GM12878 (cell line): ENCODE measurements around the gene MTMR1.

Experiments
- CTCF ChIP-seq, 3 experiments: IDR thresholded peaks in 2 of 3; conservative IDR thresholded peaks in 1 of 3; 2 replicates each; pipeline ENCODE4 v1.5.1; 2011; ENCODE audit warnings: low read depth in 3 of 3, low read length in 3 of 3, mild to moderate bottlenecking in 3 of 3, control low read depth in 2 of 3, moderate library complexity in 2 of 3, inconsistent platforms in 1 of 3, mixed read lengths in 1 of 3; ENCODE audit not compliant: control insufficient read depth in 2 of 3, insufficient read depth in 1 of 3; ENCODE audit errors: extremely low read depth in 1 of 3
- EZH2 ChIP-seq: IDR thresholded peaks from 2 replicates; pipeline ENCODE4 v1.6.1; 2012; ENCODE audit warnings: low read depth, mild to moderate bottlenecking, control low read depth, inconsistent platforms, low read length, borderline replicate concordance; ENCODE audit not compliant: control insufficient read depth
- FOXK2 ChIP-seq: fragments of 450-650 bp; IDR thresholded peaks from 2 replicates; pipeline ENCODE4 v1.6.1; 2017; ENCODE audit warnings: mild to moderate bottlenecking, moderate library complexity
- JUND ChIP-seq: IDR thresholded peaks from 2 replicates; pipeline ENCODE4 v1.6.1; 2012; ENCODE audit warnings: low read depth, mild to moderate bottlenecking, low read length, improper control_type of control experiment, moderate library complexity
- PKNOX1 ChIP-seq: fragments of 450-650 bp; IDR thresholded peaks from 2 replicates; pipeline ENCODE4 v1.6.1; 2016; ENCODE audit warnings: mild to moderate bottlenecking
- POLR2A ChIP-seq: IDR thresholded peaks from 2 replicates; pipeline ENCODE4 v1.6.1; 2011; ENCODE audit warnings: low read depth, mild to moderate bottlenecking, low read length
- RBBP5 ChIP-seq: fragments of 200-600 bp; sonication (generic); conservative IDR thresholded peaks from 2 replicates; pipeline ENCODE4 v1.6.1; 2016

GRCh38 chrX:150777328-150777992 is 84.3 kb downstream of the MTMR1 start:
- TF ChIP-seq EZH2: no peak
- no peak for TF ChIP-seq PKNOX1
- TF ChIP-seq FOXK2: no peak
- TF ChIP-seq CTCF (IDR thresholded peaks at IDR 0.05 in 2 of 3, conservative IDR thresholded peaks at IDR 0.05 in 1 of 3; ENCODE audit: control insufficient read depth in 2 of 3, extremely low read depth in 1 of 3, insufficient read depth in 1 of 3, low read depth in 3 of 3, low read length in 3 of 3): no peak
- no peak for TF ChIP-seq POLR2A
- TF ChIP-seq RBBP5: no peak
- no peak for TF ChIP-seq JUND
